Esophagus squamous epithelium (tissue), 5 donors: ENCODE results near the gene ARPC5L. TPM values are rescaled to one million over a fixed set of nuclear protein-coding genes. Genes with fewer than 3 reads are reported as not detected.
"Not testable (repeated sequence)": the region's sequence is repeated elsewhere in the genome, so short reads cannot be mapped to it uniquely, and the experiment has no call there.

ENCODE experiments used
- DNase-seq: peaks from one replicate; lab custom pipeline; 2025; lab: John Stamatoyannopoulos, UW
- H3K27ac ChIP-seq, 4 donors: fragments of 200-600 bp; sonication (generic); one replicate each; pipeline ENCODE4 v1.5.1; 2016 to 2019; ENCODE audit warnings: mild to moderate bottlenecking in 1 of 4
- H3K27me3 ChIP-seq, 4 donors: fragments of 200-600 bp; sonication (generic); 1 replicate in 3 of 4; 2 replicates in 1 of 4; pipeline versions ENCODE4 v1.5.1 to v1.6.0; 2017 to 2021; ENCODE audit warnings: antibody characterized with exemption in 1 of 4
- H3K36me3 ChIP-seq, 3 donors: fragments of 200-600 bp; sonication (generic); one replicate each; pipeline ENCODE4 v1.5.1; 2016 to 2019
- H3K4me1 ChIP-seq, 3 donors: fragments of 200-600 bp; sonication (generic); one replicate each; pipeline ENCODE4 v1.5.1; 2017 to 2019
- H3K4me3 ChIP-seq, 4 donors: fragments of 200-600 bp; sonication (generic); 1 replicate in 3 of 4; 2 replicates in 1 of 4; pipeline ENCODE4 v1.5.1; 2016 to 2019; ENCODE audit warnings: mild to moderate bottlenecking in 2 of 4, moderate library complexity in 1 of 4
- H3K9me3 ChIP-seq, 3 donors: fragments of 200-600 bp; sonication (generic); one replicate each; pipeline ENCODE4 v1.5.1; 2016 to 2019
- POLR2A ChIP-seq, 4 donors: fragments of 450-650 bp; IDR thresholded peaks; one replicate each; pipeline ENCODE4 v1.6.1; 2017; ENCODE audit warnings: antibody characterized with exemption in 4 of 4, mild to moderate bottlenecking in 4 of 4, moderate library complexity in 3 of 4
- WGBS, 2 donors: methylation state at CpG; one replicate each; pipeline ENCODE4 v1.1.5; 2018; 5-methylcytosine and 5-hydroxymethylcytosine counted together
- intact Hi-C: fragments of 100-400 bp; cut with DNase I; formaldehyde crosslinking; loops from one replicate; pipeline ENCODE4 v1.15.0; 2022
- total RNA-seq, 4 donors: library from RNA; depleted of rRNA; stranded (reverse); fragments of >200 nt; gene quantifications; one replicate each; pipeline ENCODE4 v1.1.0, GENCODE V29; 2016
- TF ChIP-seq, protein P1 (sequence below), 6 experiments: fragments of 450-650 bp in 4 of 6; fragments of 200-600 bp in 2 of 6; sonication (generic) in 2 of 6; IDR thresholded peaks; one replicate each; pipeline ENCODE4 v1.5.1; 2016 to 2019; ENCODE audit warnings: antibody characterized with exemption in 6 of 6, mild to moderate bottlenecking in 4 of 6, moderate library complexity in 4 of 6
- donor health status: DM: yes; HTN: yes; CAD: no.

The ARPC5L gene
- total RNA-seq, 4 donors from 2014 or later: 39.1 to 59.6 (median 45.3) TPM

DNA sequence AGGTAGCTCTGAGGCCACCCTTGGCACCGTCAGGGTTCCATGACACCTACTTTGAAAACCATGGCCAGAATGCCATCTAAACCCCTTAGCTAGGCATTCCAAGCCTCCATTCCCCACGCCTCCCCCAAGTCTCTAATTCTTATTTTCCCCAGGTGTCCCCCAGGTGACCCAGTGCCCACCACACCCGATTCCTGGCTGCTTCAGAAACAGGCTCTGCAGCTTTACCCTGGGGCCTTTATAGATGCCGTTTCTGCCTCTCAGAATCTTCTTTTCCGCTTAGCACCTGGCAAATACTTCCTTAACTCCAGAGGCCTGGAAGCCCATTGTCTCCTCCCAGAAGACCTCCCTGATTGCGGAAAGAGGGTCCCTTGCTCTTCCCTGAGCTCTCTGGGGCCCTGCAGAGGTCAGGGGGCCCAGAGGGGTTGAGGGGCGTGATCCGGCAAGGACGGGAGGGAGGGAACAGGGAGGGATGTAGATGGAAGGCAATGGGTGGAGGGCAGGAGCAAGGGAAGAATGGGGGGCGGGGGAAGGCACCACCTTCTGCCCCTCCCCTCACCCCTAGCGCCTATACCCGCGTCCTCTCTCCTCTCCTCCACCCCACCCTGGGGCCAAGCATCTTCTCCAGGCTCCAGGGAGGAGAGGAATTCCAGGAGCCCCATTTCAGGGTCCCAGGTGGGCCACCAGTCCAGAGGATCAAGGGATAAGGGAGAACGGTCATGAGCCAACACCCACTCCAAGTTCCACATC, 20.7 kb upstream of the ARPC5L start:
- TF ChIP-seq POLR2A (IDR thresholded peaks at IDR 0.05): no peak
- TF ChIP-seq, protein P1, sequence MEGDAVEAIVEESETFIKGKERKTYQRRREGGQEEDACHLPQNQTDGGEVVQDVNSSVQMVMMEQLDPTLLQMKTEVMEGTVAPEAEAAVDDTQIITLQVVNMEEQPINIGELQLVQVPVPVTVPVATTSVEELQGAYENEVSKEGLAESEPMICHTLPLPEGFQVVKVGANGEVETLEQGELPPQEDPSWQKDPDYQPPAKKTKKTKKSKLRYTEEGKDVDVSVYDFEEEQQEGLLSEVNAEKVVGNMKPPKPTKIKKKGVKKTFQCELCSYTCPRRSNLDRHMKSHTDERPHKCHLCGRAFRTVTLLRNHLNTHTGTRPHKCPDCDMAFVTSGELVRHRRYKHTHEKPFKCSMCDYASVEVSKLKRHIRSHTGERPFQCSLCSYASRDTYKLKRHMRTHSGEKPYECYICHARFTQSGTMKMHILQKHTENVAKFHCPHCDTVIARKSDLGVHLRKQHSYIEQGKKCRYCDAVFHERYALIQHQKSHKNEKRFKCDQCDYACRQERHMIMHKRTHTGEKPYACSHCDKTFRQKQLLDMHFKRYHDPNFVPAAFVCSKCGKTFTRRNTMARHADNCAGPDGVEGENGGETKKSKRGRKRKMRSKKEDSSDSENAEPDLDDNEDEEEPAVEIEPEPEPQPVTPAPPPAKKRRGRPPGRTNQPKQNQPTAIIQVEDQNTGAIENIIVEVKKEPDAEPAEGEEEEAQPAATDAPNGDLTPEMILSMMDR (IDR thresholded peaks at IDR 0.05): no peak
- H3K4me1 ChIP-seq: peaks cover 5 to 44% (median 8%) of the 10 kb centered on the region in 3 donors
- H3K4me3 ChIP-seq: no peak overlapping the region
- no peak for DNase-seq
- H3K27me3 ChIP-seq: no peaks in the 10 kb centered on the region
- no peaks in the 10 kb centered on the region for H3K9me3 ChIP-seq
- intact Hi-C loops: no loop called here
- H3K27ac ChIP-seq: peak overlapping the region in 1 of 4 donors; percentile 4
- no peaks in the 10 kb centered on the region for H3K36me3 ChIP-seq
- WGBS, 2 donors: 58 to 63% methylated on average over 5 to 7 of the region's 14 CpGs

DNA sequence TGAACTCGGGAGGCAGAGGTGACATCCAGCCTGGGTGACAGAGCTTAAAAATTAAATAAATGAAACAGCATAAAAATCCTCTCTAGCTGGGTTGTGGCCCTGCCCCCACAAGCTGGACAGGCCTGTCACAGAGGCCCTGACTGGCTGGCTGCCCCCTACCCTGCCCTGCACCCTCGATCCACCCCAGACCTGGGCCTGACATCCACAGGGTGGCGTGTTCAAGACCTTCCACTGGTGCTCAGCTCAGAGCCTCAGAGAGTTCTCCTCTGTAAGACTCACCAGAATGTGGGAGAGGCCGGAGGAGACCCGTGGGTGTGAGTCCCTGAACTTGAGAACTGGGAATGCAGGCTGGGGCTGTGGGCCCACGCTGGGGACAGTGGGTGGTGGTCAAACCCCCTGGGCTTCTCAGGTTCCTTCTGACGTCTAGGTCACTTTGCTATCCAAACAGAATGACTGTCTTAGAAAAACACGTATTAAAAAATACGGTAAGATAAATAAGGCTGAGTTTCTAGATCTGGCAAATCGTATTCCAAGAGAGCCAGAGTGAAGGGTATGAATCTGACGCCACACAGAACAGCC, 18.4 kb upstream of the ARPC5L start:
- DNase-seq: no peak
- whole genome bisulfite sequencing, 2 donors: 54 to 70% methylated on average over 7 to 10 of the region's 11 CpGs
- intact Hi-C loops: no loop called here

GRCh38 chr9:124844291-124844690, 17.6 kb upstream of the ARPC5L start:
- Histone ChIP-seq H3K4me3 (no peak overlapping the region), H3K4me1 (peaks cover 5 to 44% (median 8%) of the 10 kb centered on the region in 3 donors), H3K9me3 (no peaks in the 10 kb centered on the region), H3K27ac (no peak overlapping the region), H3K27me3 (no peaks in the 10 kb centered on the region), H3K36me3 (no peaks in the 10 kb centered on the region)
- intact Hi-C loops: no loop called here
- DNase-seq: no peak
- TF ChIP-seq, protein P1 (IDR thresholded peaks at IDR 0.05): no peak
- TF ChIP-seq POLR2A (IDR thresholded peaks at IDR 0.05): no peak
- WGBS, 2 donors: 51 to 54% methylated on average over 4 of the region's 4 CpGs

More for the DNA sequence above, 18.4 kb upstream of the ARPC5L start:
- no peaks in the 10 kb centered on the region for H3K9me3 ChIP-seq
- TF ChIP-seq, protein P1 (IDR thresholded peaks at IDR 0.05): no peak
- no peak for TF ChIP-seq POLR2A (IDR thresholded peaks at IDR 0.05)
- H3K27ac ChIP-seq: no peak overlapping the region
- peaks cover 5 to 44% (median 8%) of the 10 kb centered on the region in 3 donors for H3K4me1 ChIP-seq
- H3K27me3 ChIP-seq: no peaks in the 10 kb centered on the region
- H3K4me3 ChIP-seq: no peak overlapping the region
- no peaks in the 10 kb centered on the region for H3K36me3 ChIP-seq

DNA sequence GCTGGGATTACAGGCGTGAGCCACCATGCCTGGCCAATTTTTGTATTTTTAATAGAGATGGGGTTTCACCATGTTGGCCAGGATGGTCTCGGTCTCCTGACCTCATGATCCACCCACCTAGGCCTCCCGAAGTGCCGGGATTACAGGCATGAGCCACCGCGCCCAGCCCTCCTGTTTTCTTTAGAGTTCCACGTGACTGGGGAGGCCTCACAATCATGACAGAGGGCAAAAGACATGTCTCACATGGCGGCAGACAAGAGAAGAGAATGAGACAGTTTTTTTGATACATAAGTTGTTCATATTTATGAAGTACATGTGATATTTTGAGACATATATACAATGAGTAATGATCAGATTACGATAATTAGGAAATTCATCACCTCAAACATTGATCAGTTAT, 15.5 kb upstream of the ARPC5L start:
- WGBS, 2 donors: 90 to 91% methylated on average over 7 to 9 of the region's 9 CpGs
- not testable (repeated sequence) for DNase-seq

GRCh38 chr9:124846969-124847368, 15.0 kb upstream of the ARPC5L start:
- Histone ChIP-seq H3K27ac (no peak overlapping the region), H3K4me3 (no peak overlapping the region), H3K9me3 (no peaks in the 10 kb centered on the region), H3K4me1 (peaks cover under 1 to 30% (median 5%) of the 10 kb centered on the region in 3 donors), H3K27me3 (no peaks in the 10 kb centered on the region), H3K36me3 (no peaks in the 10 kb centered on the region)
- intact Hi-C loops: no loop called here
- no peak for DNase-seq
- WGBS, 2 donors: 79 to 94% methylated on average over 6 of the region's 6 CpGs
- TF ChIP-seq, protein P1 (IDR thresholded peaks at IDR 0.05): no peak
- no peak for TF ChIP-seq POLR2A (IDR thresholded peaks at IDR 0.05)

More for the DNA sequence above, 15.5 kb upstream of the ARPC5L start:
- peaks cover 0 to 30% (median 5%) of the 10 kb centered on the region in 3 donors for H3K4me1 ChIP-seq
- intact Hi-C loops, H3K27ac ChIP-seq, H3K9me3 ChIP-seq, H3K27me3 ChIP-seq, H3K4me3 ChIP-seq, H3K36me3 ChIP-seq: not testable (repeated sequence)
